K562 (cell line): Measurements from ENCODE around the gene CACNA1C.

Experiments
- CREB1 ChIP-seq, 2 experiments: sonication (generic) in 1 of 2; formaldehyde crosslinking in 1 of 2; IDR thresholded peaks; 2 replicates each; pipeline versions ENCODE4 v1.6.1 to v1.8.0; 2012 to 2022; ENCODE audit warnings: inconsistent platforms in 1 of 2, mild to moderate bottlenecking in 1 of 2, missing genetic modification reagents in 1 of 2, moderate library complexity in 1 of 2
- ESRRA ChIP-seq: fragments of 450-650 bp; IDR thresholded peaks from 2 replicates; pipeline ENCODE4 v1.6.1; 2014; ENCODE audit warnings: low read depth, mild to moderate bottlenecking, moderate library complexity, borderline replicate concordance
- FOXJ2 ChIP-seq: fragments of 200-800 bp; sonication (Bioruptor generic); IDR thresholded peaks from 2 replicates; pipeline ENCODE4 v1.6.1; 2016; ENCODE audit warnings: missing genetic modification characterization, missing compliant biosample characterization
- PHF8 ChIP-seq: fragments of 200-600 bp; sonication (generic); IDR thresholded peaks from 2 replicates; pipeline ENCODE4 v1.6.1; 2012; ENCODE audit warnings: mixed run types, mild to moderate bottlenecking, inconsistent platforms, low read length, moderate library complexity, borderline replicate concordance
- ZFP36 ChIP-seq: fragments of 150-350 bp; IDR thresholded peaks from 2 replicates; pipeline ENCODE4 v1.6.1; 2018; ENCODE audit warnings: low read length, low read depth; ENCODE audit not compliant: partially characterized antibody

DNA sequence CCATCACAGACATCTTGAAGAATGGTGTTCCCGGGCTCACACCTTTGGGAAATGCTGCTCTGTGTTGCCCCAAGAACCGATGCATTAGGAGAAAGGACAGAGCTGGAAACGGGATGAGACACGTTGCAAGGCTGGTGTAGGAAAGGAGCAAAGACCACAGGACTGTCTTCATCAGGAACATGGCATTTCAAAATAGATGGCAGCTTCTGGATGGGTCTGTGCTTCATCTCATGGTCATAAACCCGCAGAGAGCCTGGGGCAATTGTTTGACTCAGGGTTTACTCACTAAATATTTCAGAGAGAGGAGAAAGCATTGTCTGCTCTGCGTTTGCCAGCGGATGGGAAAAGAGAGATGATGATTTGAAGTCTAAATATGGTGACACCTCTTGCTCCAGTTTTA, 76.3 kb downstream of the CACNA1C start:
- no peak for TF ChIP-seq PHF8
- TF ChIP-seq FOXJ2 (tag) = no peak
- TF ChIP-seq ESRRA = no peak
- no peak for TF ChIP-seq CREB1 (IDR thresholded peaks at IDR 0.05)
- no peak for TF ChIP-seq CREB1 (CRISPR knock-in tag; IDR thresholded peaks at IDR 0.05)
- TF ChIP-seq ZFP36 = no peak
